PC-3 (cell line): ENCODE measurements around the gene TBCCD1. TPM values are rescaled to one million over a fixed set of nuclear protein-coding genes. Genes with fewer than 3 reads are reported as not detected.

Experiments used
- ATAC-seq: fragments of 200-7000 bp; cut with Tn5 transposase; 2 replicates; pipeline ENCODE4 v1.9.1; 2020; ENCODE audit warnings: mild to moderate bottlenecking, moderate library complexity
- BruUV-seq: library from RNA; stranded (reverse); fragments of 400-500 nt; replicated peaks from 2 replicates; lab custom pipeline; 2021; lab: Mats Ljungman, UMichigan
- CTCF ChIA-PET: fragments of 300-600 bp; sonication (Branson Sonifier 250); formaldehyde crosslinking; loops from one replicate; lab custom pipeline; 2022; ENCODE audit warnings: antibody characterized with exemption; lab: Charles Lee
- POLR2A ChIA-PET: fragments of 300-600 bp; sonication (Branson Sonifier 250); formaldehyde crosslinking; loops from one replicate; lab custom pipeline; 2022; ENCODE audit warnings: antibody characterized with exemption; ENCODE audit not compliant: unreplicated experiment; lab: Charles Lee
- DNase-seq: peaks from one replicate; pipeline ENCODE4 v3.0.0-alpha.2; 2015
- H2AFZ ChIP-seq: fragments of 300-600 bp; sonication (generic); 2 replicates; pipeline ENCODE4 v1.6.0; 2016; ENCODE audit warnings: antibody characterized with exemption, low read length
- H3F3A ChIP-seq: fragments of 300-600 bp; sonication (generic); one replicate; pipeline ENCODE4 v1.6.0; 2017; ENCODE audit warnings: antibody characterized with exemption, low read length, control low read depth, mild to moderate bottlenecking; ENCODE audit not compliant: unreplicated experiment
- H3K27ac ChIP-seq: fragments of 300-600 bp; sonication (generic); 2 replicates; pipeline ENCODE4 v1.5.1; 2016; ENCODE audit warnings: mild to moderate bottlenecking, low read length
- H3K27me3 ChIP-seq: fragments of 300-600 bp; sonication (generic); 2 replicates; pipeline ENCODE4 v1.6.1; 2016; ENCODE audit warnings: low read length, mixed read lengths
- H3K36me3 ChIP-seq: fragments of 300-600 bp; sonication (generic); 2 replicates; pipeline ENCODE4 v1.6.1; 2016; ENCODE audit warnings: low read depth, mixed run types, low read length, mixed read lengths
- H3K4me1 ChIP-seq: fragments of 300-600 bp; sonication (generic); 2 replicates; pipeline ENCODE4 v1.5.1; 2016; ENCODE audit warnings: low read length; ENCODE audit not compliant: insufficient read depth
- H3K4me2 ChIP-seq: fragments of 300-600 bp; sonication (generic); 2 replicates; pipeline ENCODE4 v1.6.0; 2016; ENCODE audit warnings: low read length
- H3K4me3 ChIP-seq: fragments of 300-600 bp; sonication (generic); 2 replicates; pipeline ENCODE4 v1.5.1; 2016; ENCODE audit warnings: mild to moderate bottlenecking, low read length, mixed read lengths
- H3K79me2 ChIP-seq: fragments of 300-600 bp; sonication (generic); 2 replicates; pipeline ENCODE4 v1.6.1; 2017; ENCODE audit warnings: low read length, mixed read lengths
- H3K9ac ChIP-seq: fragments of 300-600 bp; sonication (generic); 2 replicates; pipeline ENCODE4 v1.6.0; 2016; ENCODE audit warnings: mild to moderate bottlenecking, low read length
- H3K9me2 ChIP-seq: fragments of 300-600 bp; sonication (generic); replicated peaks from 2 replicates; pipeline ENCODE4 v1.6.1; 2016; ENCODE audit warnings: mixed run types, low read length, mixed read lengths
- H3K9me3 ChIP-seq: fragments of 300-600 bp; sonication (generic); 2 replicates; pipeline ENCODE4 v1.6.1; 2016; ENCODE audit warnings: low read length, mixed read lengths
- H4K20me1 ChIP-seq: fragments of 300-600 bp; sonication (generic); 2 replicates; pipeline ENCODE4 v1.6.1; 2016; ENCODE audit warnings: low read length, mixed read lengths
- EZH2 ChIP-seq: fragments of 300-600 bp; sonication (generic); IDR thresholded peaks from one replicate; pipeline ENCODE4 v1.6.1; 2017; ENCODE audit warnings: antibody characterized with exemption, mild to moderate bottlenecking, low read length; ENCODE audit not compliant: unreplicated experiment
- EZH2phosphoT487 ChIP-seq: fragments of 300-600 bp; sonication (generic); IDR thresholded peaks from 2 replicates; pipeline ENCODE4 v1.6.1; 2018; ENCODE audit warnings: mild to moderate bottlenecking, antibody characterized with exemption, low read length, borderline replicate concordance
- intact Hi-C: fragments of 100-400 bp; cut with micrococcal nuclease; formaldehyde crosslinking; loops from 2 replicates; pipeline ENCODE4 v1.9.0; 2023
- total RNA-seq: library from RNA; depleted of rRNA; stranded (reverse); fragments of >200 nt; gene quantifications from 2 replicates; pipeline ENCODE4 v1.2.3, GENCODE V29; 2014
- TF ChIP-seq, protein P1 (sequence below): fragments of 300-600 bp; sonication (generic); conservative IDR thresholded peaks from 2 replicates; pipeline ENCODE4 v1.5.1; 2017; ENCODE audit warnings: antibody characterized with exemption, low read depth, mild to moderate bottlenecking, low read length

TBCCD1 gene
- total RNA-seq, 1 experiment from 2014 or later = 17.0 TPM

DNA sequence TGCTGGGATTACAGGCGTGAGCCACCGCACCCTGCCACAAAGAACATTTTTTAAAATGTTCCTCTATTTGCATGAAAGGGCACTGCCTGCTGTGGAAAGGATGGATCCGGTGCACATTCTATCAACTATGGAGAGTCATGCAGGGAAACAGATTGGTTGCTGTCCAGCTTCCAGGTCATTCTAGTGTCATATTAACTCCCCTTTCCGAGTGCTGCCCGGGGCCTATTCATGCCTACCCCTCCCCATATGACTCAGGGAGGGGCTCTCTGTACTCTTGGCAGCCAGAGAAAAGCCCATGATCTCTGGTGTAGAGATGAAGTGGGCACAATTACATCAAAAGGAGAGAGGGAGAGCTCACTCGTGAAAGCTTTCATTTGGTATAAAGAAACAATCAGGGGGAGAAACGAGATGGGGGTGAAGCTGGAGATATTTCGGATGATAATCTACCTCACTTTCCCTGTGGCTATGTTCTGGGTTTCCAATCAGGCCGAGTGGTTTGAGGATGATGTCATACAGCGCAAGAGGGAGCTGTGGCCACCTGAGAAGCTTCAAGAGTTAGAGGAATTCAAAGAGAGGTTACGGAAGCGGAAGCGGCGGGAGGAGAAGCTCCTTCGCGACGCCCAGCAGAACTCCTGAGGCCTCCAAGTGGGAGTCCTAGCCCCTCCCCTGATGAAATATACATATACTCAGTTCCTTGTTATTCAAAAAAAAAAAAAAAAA is 29.6 kb upstream of the TBCCD1 start:
- TF ChIP-seq, protein P1, sequence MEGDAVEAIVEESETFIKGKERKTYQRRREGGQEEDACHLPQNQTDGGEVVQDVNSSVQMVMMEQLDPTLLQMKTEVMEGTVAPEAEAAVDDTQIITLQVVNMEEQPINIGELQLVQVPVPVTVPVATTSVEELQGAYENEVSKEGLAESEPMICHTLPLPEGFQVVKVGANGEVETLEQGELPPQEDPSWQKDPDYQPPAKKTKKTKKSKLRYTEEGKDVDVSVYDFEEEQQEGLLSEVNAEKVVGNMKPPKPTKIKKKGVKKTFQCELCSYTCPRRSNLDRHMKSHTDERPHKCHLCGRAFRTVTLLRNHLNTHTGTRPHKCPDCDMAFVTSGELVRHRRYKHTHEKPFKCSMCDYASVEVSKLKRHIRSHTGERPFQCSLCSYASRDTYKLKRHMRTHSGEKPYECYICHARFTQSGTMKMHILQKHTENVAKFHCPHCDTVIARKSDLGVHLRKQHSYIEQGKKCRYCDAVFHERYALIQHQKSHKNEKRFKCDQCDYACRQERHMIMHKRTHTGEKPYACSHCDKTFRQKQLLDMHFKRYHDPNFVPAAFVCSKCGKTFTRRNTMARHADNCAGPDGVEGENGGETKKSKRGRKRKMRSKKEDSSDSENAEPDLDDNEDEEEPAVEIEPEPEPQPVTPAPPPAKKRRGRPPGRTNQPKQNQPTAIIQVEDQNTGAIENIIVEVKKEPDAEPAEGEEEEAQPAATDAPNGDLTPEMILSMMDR = no peak
- no peak for TF ChIP-seq EZH2phosphoT487
- TF ChIP-seq EZH2 = no peak
- Histone ChIP-seq H3F3A (no peaks in the 10 kb centered on the region), H2AFZ (no peak overlapping the region), H3K9me2 (no peaks in the 10 kb centered on the region), H3K4me1 (no peaks in the 10 kb centered on the region), H3K9ac (no peak overlapping the region), H4K20me1 (no peaks in the 10 kb centered on the region), H3K27ac (no peak overlapping the region), H3K4me2 (no peak overlapping the region), H3K27me3 (no peaks in the 10 kb centered on the region), H3K4me3 (no peak overlapping the region), H3K9me3 (no peaks in the 10 kb centered on the region), H3K79me2 (no peaks in the 10 kb centered on the region), H3K36me3 (no peaks in the 10 kb centered on the region)
- DNase-seq (no peak), ATAC-seq (no peak)
- BruUV-seq = no TSS peak
- intact Hi-C loops = no loop called here
- ChIA-PET POLR2A (no interaction called here), CTCF (no interaction called here)

GRCh38 chr3:186594591-186595113 is 27.5 kb upstream of the TBCCD1 start:
- no peaks in the 10 kb centered on the region for H3K9me3 ChIP-seq
- H3K4me1 ChIP-seq = peaks cover 9% of the 10 kb centered on the region; the same call in 1 of the 2 replicates
- no peaks in the 10 kb centered on the region for H4K20me1 ChIP-seq
- no peaks in the 10 kb centered on the region for H3F3A ChIP-seq
- H3K79me2 ChIP-seq = no peaks in the 10 kb centered on the region
- H3K27me3 ChIP-seq = no peaks in the 10 kb centered on the region
- no peak overlapping the region for H2AFZ ChIP-seq
- no peak overlapping the region for H3K4me3 ChIP-seq
- H3K9me2 ChIP-seq = no peaks in the 10 kb centered on the region
- H3K4me2 ChIP-seq = no peak overlapping the region
- CTCF ChIA-PET = no interaction called here
- BruUV-seq = no TSS peak
- TF ChIP-seq, protein P1 = no peak
- TF ChIP-seq EZH2phosphoT487 (no peak), EZH2 (no peak)
- no peak overlapping the region for H3K27ac ChIP-seq
- DNase-seq (no peak), ATAC-seq (no peak)
- no peaks in the 10 kb centered on the region for H3K36me3 ChIP-seq
- intact Hi-C loops = no loop called here
- H3K9ac ChIP-seq = no peak overlapping the region
- POLR2A ChIA-PET = no interaction called here

- Histone ChIP-seq H3F3A (no peaks in the 10 kb centered on the region), H3K4me2 (no peak overlapping the region), H3K27me3 (no peaks in the 10 kb centered on the region), H3K79me2 (no peaks in the 10 kb centered on the region), H3K27ac (no peak overlapping the region), H3K9ac (no peak overlapping the region), H4K20me1 (no peaks in the 10 kb centered on the region), H2AFZ (no peak overlapping the region), H3K36me3 (no peaks in the 10 kb centered on the region), H3K9me2 (no peaks in the 10 kb centered on the region), H3K4me1 (peaks cover 15% of the 10 kb centered on the region), H3K4me3 (no peak overlapping the region), H3K9me3 (no peaks in the 10 kb centered on the region)
- DNase-seq = no peak
- no peak for ATAC-seq
- TF ChIP-seq, protein P1 = no peak
- TF ChIP-seq EZH2phosphoT487 = no peak
- CTCF ChIA-PET = no interaction called here
- POLR2A ChIA-PET = no interaction called here
- no TSS peak for BruUV-seq
- intact Hi-C loops = no loop called here
Observed at GRCh38 chr3:186593862-186594261, 26.7 kb upstream of the TBCCD1 start.
